Esophagus squamous epithelium (tissue), 4 donors: ENCODE results near the gene DHCR24.

Experiments used
- POLR2A ChIP-seq, 4 donors: fragments of 450-650 bp; IDR thresholded peaks; one replicate each; pipeline ENCODE4 v1.6.1; 2017; ENCODE audit warnings: antibody characterized with exemption in 4 of 4, mild to moderate bottlenecking in 4 of 4, moderate library complexity in 3 of 4
- TF ChIP-seq, protein P1 (sequence below), 6 experiments: fragments of 450-650 bp in 4 of 6; fragments of 200-600 bp in 2 of 6; sonication (generic) in 2 of 6; IDR thresholded peaks; one replicate each; pipeline ENCODE4 v1.5.1; 2016 to 2019; ENCODE audit warnings: antibody characterized with exemption in 6 of 6, mild to moderate bottlenecking in 4 of 6, moderate library complexity in 4 of 6

DNA sequence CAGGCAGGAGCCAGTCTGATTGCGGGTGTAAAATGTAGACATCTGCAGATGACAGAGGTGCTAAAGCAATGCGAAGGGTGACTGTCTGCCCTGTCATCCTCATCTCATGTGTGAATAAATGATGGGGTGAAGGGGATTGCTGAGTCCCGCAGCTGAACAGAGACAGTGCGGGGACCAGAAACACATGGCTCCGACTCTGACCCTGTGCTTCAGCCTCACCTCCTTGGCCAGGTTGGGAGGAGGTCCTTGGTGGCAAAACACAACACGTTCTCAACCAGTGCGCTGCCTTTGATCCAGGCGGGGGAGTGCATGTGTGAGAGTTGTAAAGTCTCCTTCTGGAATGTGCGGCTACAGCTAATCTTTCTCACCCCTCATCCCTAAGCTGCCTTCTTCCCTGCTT is 53.9 kb downstream of the DHCR24 start:
- TF ChIP-seq, protein P1, sequence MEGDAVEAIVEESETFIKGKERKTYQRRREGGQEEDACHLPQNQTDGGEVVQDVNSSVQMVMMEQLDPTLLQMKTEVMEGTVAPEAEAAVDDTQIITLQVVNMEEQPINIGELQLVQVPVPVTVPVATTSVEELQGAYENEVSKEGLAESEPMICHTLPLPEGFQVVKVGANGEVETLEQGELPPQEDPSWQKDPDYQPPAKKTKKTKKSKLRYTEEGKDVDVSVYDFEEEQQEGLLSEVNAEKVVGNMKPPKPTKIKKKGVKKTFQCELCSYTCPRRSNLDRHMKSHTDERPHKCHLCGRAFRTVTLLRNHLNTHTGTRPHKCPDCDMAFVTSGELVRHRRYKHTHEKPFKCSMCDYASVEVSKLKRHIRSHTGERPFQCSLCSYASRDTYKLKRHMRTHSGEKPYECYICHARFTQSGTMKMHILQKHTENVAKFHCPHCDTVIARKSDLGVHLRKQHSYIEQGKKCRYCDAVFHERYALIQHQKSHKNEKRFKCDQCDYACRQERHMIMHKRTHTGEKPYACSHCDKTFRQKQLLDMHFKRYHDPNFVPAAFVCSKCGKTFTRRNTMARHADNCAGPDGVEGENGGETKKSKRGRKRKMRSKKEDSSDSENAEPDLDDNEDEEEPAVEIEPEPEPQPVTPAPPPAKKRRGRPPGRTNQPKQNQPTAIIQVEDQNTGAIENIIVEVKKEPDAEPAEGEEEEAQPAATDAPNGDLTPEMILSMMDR (IDR thresholded peaks at IDR 0.05) = no peak
- TF ChIP-seq POLR2A (IDR thresholded peaks at IDR 0.05) = no peak
